Measurements from ENCODE around the gene IQSEC1.

IQSEC1 gene

GRCh38 chr3:13085846-13086179 is 12.6 kb upstream of the IQSEC1 start:
- in situ Hi-C loops (cut with MboI; ENCODE audit: low sequenced_read_pairs) = loop anchor here (10.0 to 25.0 kb wide), 2 partner anchors 376 to 559 kb away; no protein-coding TSS in a partner anchor
- no peaks in the 10 kb centered on the region for H3K27me3 ChIP-seq (ENCODE audit: low read depth)
- no peaks in the 10 kb centered on the region for H3K9me3 ChIP-seq
- DNase-seq (ENCODE audit: low spot score in 2 of 2) = no peak
- H3K4me1 ChIP-seq = no peaks in the 10 kb centered on the region
- H3K4me3 ChIP-seq = no peak overlapping the region
- no peaks in the 10 kb centered on the region for H3K36me3 ChIP-seq (replicated peaks)

GRCh38 chr3:13085081-13085845 is 12.0 kb upstream of the IQSEC1 start:
- Histone ChIP-seq H3K36me3 (replicated peaks) (no peaks in the 10 kb centered on the region), H3K4me3 (no peak overlapping the region), H3K4me1 (no peaks in the 10 kb centered on the region), H3K9me3 (no peaks in the 10 kb centered on the region), H3K27me3 (ENCODE audit: low read depth) (no peaks in the 10 kb centered on the region)
- in situ Hi-C loops (cut with MboI; ENCODE audit: low sequenced_read_pairs) = loop anchor here (10.0 to 25.0 kb wide), 2 partner anchors 377 to 560 kb away; no protein-coding TSS in a partner anchor
- DNase-seq (ENCODE audit: low spot score in 2 of 2) = no peak

GRCh38 chr3:13083898-13084297 is 10.7 kb upstream of the IQSEC1 start:
- Histone ChIP-seq H3K36me3 (replicated peaks) (no peaks in the 10 kb centered on the region), H3K4me1 (no peaks in the 10 kb centered on the region), H3K27me3 (ENCODE audit: low read depth) (no peaks in the 10 kb centered on the region), H3K9me3 (no peaks in the 10 kb centered on the region), H3K4me3 (no peak overlapping the region)
- DNase-seq (ENCODE audit: low spot score in 2 of 2) = no peak
- in situ Hi-C loops (cut with MboI; ENCODE audit: low sequenced_read_pairs) = loop anchor here (10.0 to 25.0 kb wide), 2 partner anchors 378 to 561 kb away; no protein-coding TSS in a partner anchor

- H3K36me3 ChIP-seq (replicated peaks) = no peaks in the 10 kb centered on the region
- no peaks in the 10 kb centered on the region for H3K9me3 ChIP-seq
- H3K4me3 ChIP-seq = no peak overlapping the region
- no peaks in the 10 kb centered on the region for H3K4me1 ChIP-seq
- no peaks in the 10 kb centered on the region for H3K27me3 ChIP-seq (ENCODE audit: low read depth)
- in situ Hi-C loops (cut with MboI; ENCODE audit: low sequenced_read_pairs) = loop anchor here (10.0 to 25.0 kb wide), 2 partner anchors 379 to 562 kb away; no protein-coding TSS in a partner anchor
- DNase-seq (ENCODE audit: low spot score in 2 of 2) = no peak
Measured at GRCh38 chr3:13083254-13083653, 10.0 kb upstream of the IQSEC1 start.

- Histone ChIP-seq H3K9me3 (no peaks in the 10 kb centered on the region), H3K4me1 (no peaks in the 10 kb centered on the region), H3K27me3 (ENCODE audit: low read depth) (no peaks in the 10 kb centered on the region), H3K36me3 (replicated peaks) (no peaks in the 10 kb centered on the region), H3K4me3 (no peak overlapping the region)
- in situ Hi-C loops (cut with MboI; ENCODE audit: low sequenced_read_pairs) = loop anchor here (10.0 to 25.0 kb wide), 2 partner anchors 380 to 562 kb away; no protein-coding TSS in a partner anchor
- DNase-seq (ENCODE audit: low spot score in 2 of 2) = no peak
Measured at GRCh38 chr3:13082677-13083076, 9.4 kb upstream of the IQSEC1 start.

- Histone ChIP-seq H3K9me3 (no peaks in the 10 kb centered on the region), H3K4me1 (no peaks in the 10 kb centered on the region), H3K36me3 (replicated peaks) (no peaks in the 10 kb centered on the region), H3K4me3 (no peak overlapping the region), H3K27me3 (ENCODE audit: low read depth) (no peaks in the 10 kb centered on the region)
- no peak for DNase-seq (ENCODE audit: low spot score in 2 of 2)
- in situ Hi-C loops (cut with MboI; ENCODE audit: low sequenced_read_pairs) = loop anchor here (10.0 to 25.0 kb wide), 2 partner anchors 381 to 563 kb away; no protein-coding TSS in a partner anchor
Measured at GRCh38 chr3:13081603-13082360, 8.6 kb upstream of the IQSEC1 start.

- in situ Hi-C loops (cut with MboI; ENCODE audit: low sequenced_read_pairs) = loop anchor here (10.0 to 25.0 kb wide), 2 partner anchors 382 to 564 kb away; no protein-coding TSS in a partner anchor
- no peak for DNase-seq (ENCODE audit: low spot score in 2 of 2)
Measured at GRCh38 chr3:13080591-13080990, 7.4 kb upstream of the IQSEC1 start.

GRCh38 chr3:13080026-13080425 is 6.8 kb upstream of the IQSEC1 start:
- Histone ChIP-seq H3K9me3 (no peaks in the 10 kb centered on the region), H3K36me3 (replicated peaks) (no peaks in the 10 kb centered on the region), H3K4me1 (no peaks in the 10 kb centered on the region), H3K27me3 (ENCODE audit: low read depth) (no peaks in the 10 kb centered on the region), H3K4me3 (no peak overlapping the region)
- no peak for DNase-seq (ENCODE audit: low spot score in 2 of 2)
- in situ Hi-C loops (cut with MboI; ENCODE audit: low sequenced_read_pairs) = loop anchor here (10.0 to 25.0 kb wide), 2 partner anchors 382 to 565 kb away; no protein-coding TSS in a partner anchor

More at GRCh38 chr3:13080591-13080990, 7.4 kb upstream of the IQSEC1 start:
- no peaks in the 10 kb centered on the region for H3K4me1 ChIP-seq
- H3K4me3 ChIP-seq = no peak overlapping the region
- H3K36me3 ChIP-seq (replicated peaks) = no peaks in the 10 kb centered on the region
- H3K9me3 ChIP-seq = no peaks in the 10 kb centered on the region
- H3K27me3 ChIP-seq (ENCODE audit: low read depth) = no peaks in the 10 kb centered on the region

- Histone ChIP-seq H3K4me1 (no peaks in the 10 kb centered on the region), H3K36me3 (replicated peaks) (no peaks in the 10 kb centered on the region), H3K4me3 (no peak overlapping the region), H3K27me3 (ENCODE audit: low read depth) (no peaks in the 10 kb centered on the region), H3K9me3 (no peaks in the 10 kb centered on the region)
- in situ Hi-C loops (cut with MboI; ENCODE audit: low sequenced_read_pairs) = loop anchor here (25.0 kb wide), 1 partner anchor 383 kb away; no protein-coding TSS in a partner anchor
- no peak for DNase-seq (ENCODE audit: low spot score in 2 of 2)
Measured at GRCh38 chr3:13079510-13079909, 6.3 kb upstream of the IQSEC1 start.

- DNase-seq (ENCODE audit: low spot score in 2 of 2) = no peak
- Histone ChIP-seq H3K27me3 (ENCODE audit: low read depth) (no peaks in the 10 kb centered on the region), H3K4me1 (no peaks in the 10 kb centered on the region), H3K36me3 (replicated peaks) (no peaks in the 10 kb centered on the region), H3K4me3 (no peak overlapping the region), H3K9me3 (no peaks in the 10 kb centered on the region)
- in situ Hi-C loops (cut with MboI; ENCODE audit: low sequenced_read_pairs) = loop anchor here (25.0 kb wide), 1 partner anchor 383 kb away; no protein-coding TSS in a partner anchor
Measured at GRCh38 chr3:13079051-13079450, 5.8 kb upstream of the IQSEC1 start.

- no peaks in the 10 kb centered on the region for H3K27me3 ChIP-seq (ENCODE audit: low read depth)
- no peaks in the 10 kb centered on the region for H3K36me3 ChIP-seq (replicated peaks)
- in situ Hi-C loops (cut with MboI; ENCODE audit: low sequenced_read_pairs) = loop anchor here (25.0 kb wide), 1 partner anchor 384 kb away; no protein-coding TSS in a partner anchor
- H3K9me3 ChIP-seq = no peaks in the 10 kb centered on the region
- H3K4me1 ChIP-seq = no peaks in the 10 kb centered on the region
- no peak overlapping the region for H3K4me3 ChIP-seq
- DNase-seq (ENCODE audit: low spot score in 2 of 2) = no peak
Measured at GRCh38 chr3:13078163-13078905, 5.1 kb upstream of the IQSEC1 start.

- no peak overlapping the region for H3K4me3 ChIP-seq
- no peaks in the 10 kb centered on the region for H3K9me3 ChIP-seq
- no peaks in the 10 kb centered on the region for H3K36me3 ChIP-seq (replicated peaks)
- no peak for DNase-seq (ENCODE audit: low spot score in 2 of 2)
- in situ Hi-C loops (cut with MboI; ENCODE audit: low sequenced_read_pairs) = loop anchor here (25.0 kb wide), 1 partner anchor 385 kb away; no protein-coding TSS in a partner anchor
- H3K4me1 ChIP-seq = no peaks in the 10 kb centered on the region
- no peaks in the 10 kb centered on the region for H3K27me3 ChIP-seq (ENCODE audit: low read depth)
Measured at GRCh38 chr3:13077431-13078162, 4.4 kb upstream of the IQSEC1 start.

Data from HAP-1 (cell line).